HFF-Myc (cell line): Measurements from ENCODE around the gene APPL1.

Experiments used
- DNase-seq: peaks from one replicate; pipeline ENCODE4 v3.0.0-alpha.2; 2011; ENCODE audit warnings: low read depth; ENCODE audit errors: extremely low read depth
- H3K4me3 ChIP-seq: replicated peaks from 2 replicates; pipeline ENCODE4 v1.5.1; 2011; ENCODE audit warnings: low read depth, mild to moderate bottlenecking, control low read depth, low read length
- TF ChIP-seq, protein P1 (sequence below): IDR thresholded peaks from 2 replicates; pipeline ENCODE4 v1.5.1; 2012; ENCODE audit warnings: mild to moderate bottlenecking, low read depth, low read length, control low read depth; ENCODE audit errors: missing control alignments

The APPL1 gene

DNA sequence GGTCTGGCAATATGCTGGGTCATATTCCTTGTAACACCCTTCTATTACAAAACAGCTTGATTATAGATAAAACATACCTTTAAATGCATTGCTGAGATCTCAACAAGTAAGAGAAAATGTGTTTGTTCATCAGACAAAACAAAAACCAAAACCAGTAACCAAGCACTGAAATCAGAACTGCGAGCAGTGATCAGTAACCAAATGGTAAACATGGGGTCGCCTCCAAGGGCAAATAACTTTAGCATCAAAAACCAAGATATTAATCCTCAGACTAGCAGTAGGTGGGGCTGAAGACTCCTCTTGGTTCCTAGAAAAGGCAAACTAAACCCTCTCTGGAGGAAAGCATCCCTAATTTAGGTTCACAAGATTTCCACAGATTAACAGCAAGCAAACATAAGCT lies 21.1 kb upstream of the APPL1 start:
- TF ChIP-seq, protein P1, sequence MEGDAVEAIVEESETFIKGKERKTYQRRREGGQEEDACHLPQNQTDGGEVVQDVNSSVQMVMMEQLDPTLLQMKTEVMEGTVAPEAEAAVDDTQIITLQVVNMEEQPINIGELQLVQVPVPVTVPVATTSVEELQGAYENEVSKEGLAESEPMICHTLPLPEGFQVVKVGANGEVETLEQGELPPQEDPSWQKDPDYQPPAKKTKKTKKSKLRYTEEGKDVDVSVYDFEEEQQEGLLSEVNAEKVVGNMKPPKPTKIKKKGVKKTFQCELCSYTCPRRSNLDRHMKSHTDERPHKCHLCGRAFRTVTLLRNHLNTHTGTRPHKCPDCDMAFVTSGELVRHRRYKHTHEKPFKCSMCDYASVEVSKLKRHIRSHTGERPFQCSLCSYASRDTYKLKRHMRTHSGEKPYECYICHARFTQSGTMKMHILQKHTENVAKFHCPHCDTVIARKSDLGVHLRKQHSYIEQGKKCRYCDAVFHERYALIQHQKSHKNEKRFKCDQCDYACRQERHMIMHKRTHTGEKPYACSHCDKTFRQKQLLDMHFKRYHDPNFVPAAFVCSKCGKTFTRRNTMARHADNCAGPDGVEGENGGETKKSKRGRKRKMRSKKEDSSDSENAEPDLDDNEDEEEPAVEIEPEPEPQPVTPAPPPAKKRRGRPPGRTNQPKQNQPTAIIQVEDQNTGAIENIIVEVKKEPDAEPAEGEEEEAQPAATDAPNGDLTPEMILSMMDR = no peak
- no peak for DNase-seq
- H3K4me3 ChIP-seq = no peak overlapping the region

DNA sequence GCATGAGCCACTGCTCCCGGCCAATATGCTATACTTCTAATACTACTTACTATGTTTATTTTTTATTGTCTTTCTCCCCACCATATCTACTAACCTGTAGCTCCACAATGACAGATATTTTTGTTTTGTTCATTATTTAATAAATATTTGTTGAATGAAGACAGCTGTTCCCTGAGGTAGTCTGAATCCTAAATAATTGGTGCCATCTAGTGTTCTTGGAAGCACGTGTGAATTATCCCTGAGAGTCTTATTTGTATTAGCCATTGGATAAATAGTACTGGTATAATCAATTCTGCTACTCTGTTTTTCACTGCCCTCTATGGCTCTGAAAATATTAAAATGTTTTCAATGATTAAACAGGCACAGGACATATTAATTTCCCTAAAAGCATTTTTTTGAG lies 5.6 kb upstream of the APPL1 start:
- H3K4me3 ChIP-seq = no peak overlapping the region
- TF ChIP-seq, protein P1 = peak; percentile 22
- no peak for DNase-seq

DNA sequence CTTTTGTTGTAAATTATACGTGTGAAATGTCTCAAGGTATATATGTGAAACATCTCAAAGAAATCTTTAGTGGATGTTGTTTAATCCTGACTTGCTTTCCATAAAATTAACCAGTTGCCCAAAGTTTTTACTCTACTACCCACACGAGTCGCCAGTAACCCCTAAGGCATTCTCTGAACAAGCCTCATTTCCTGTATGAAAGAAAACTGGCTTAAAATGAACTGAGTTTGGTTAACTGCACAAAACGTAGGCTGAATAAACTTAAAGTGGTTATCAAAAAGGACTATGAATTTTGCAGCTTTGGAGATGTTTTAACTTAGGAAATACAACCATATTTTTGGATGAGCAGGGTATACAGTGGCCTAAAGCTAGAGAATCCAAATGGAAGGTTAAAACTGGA lies 2.7 kb upstream of the APPL1 start:
- TF ChIP-seq, protein P1 = no peak
- no peak overlapping the region for H3K4me3 ChIP-seq
- no peak for DNase-seq

DNA sequence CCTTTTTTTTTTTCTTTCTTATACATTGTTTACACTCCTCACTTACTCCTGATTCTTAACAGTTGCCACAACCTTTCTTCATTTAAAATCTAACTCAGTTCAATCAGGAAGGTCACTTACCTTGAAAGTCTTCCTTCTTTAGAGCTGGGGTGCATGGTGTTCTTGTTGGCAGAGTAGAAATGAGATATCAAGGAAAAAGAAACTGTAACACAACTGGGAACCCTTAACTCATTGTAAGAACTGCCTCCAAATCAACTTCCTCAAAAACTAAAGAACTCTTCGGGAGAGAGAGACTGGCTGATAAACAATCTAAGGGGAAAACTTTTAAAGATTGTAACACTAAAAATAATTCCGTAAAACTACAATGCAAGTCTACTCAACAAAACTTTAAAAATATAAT lies 1.4 kb upstream of the APPL1 start:
- TF ChIP-seq, protein P1 = no peak
- DNase-seq = no peak
- H3K4me3 ChIP-seq = no peak overlapping the region

DNA sequence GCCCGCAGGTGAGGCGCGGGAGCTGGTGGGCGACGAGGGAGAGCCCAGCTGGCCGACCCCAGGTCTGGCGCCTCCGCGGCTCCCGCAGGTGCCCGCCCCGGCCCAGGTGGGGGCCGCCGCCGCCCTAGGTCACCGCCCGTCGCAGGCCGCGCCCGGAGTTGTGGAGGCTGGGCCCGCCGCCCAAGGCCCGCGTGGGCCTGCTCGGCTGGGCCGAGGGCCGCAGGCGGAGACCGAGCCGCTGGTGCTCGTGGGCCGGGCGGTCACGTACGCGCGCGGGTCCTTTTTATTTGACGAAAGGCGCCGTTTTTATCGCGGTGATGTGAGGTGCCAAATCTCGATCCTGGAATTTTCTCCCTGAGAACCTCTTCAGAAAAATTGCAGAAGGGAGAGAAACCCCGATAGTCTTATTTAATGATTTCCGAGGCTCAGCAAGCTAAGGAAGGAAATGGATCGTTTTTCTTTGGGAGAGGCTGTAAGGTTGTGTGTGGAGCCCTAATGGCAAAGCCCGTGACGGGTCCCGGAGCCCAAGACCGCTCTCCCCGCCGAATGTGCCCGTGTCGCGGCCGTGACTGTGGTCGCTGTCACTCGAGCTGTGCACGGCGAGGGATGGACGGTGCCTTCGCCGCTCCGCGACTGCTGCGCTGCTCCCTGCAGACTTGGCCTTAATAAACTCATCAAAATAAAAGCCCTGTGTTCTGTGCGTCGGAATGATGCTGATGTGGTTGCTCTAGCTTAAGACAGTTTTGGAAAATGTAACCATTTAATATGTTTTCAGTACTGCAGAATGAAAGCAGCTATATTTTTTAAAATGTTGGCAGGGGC lies 612 bp downstream of the APPL1 start:
- TF ChIP-seq, protein P1 = no peak
- no peak for DNase-seq
- peak overlapping the region; percentile 60 for H3K4me3 ChIP-seq

DNA sequence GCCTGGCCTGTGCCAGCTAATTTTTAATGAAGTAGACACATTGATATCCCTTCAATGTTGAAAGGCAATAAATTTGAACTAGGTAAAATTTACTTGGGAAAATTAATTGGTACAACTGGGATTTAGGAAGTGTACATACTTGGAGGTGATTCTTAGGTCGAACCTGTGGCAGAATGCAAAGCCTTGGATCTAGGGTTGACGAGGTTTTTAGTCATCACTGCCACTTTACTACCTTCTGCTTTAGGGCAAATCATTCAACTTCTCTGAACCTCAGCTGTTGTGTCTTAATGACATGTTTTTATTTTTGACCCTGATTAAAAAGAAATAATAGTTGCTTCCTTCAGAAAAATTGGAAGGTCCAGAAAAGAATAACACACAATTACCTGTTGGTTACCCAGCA lies 2.5 kb downstream of the APPL1 start:
- H3K4me3 ChIP-seq = no peak overlapping the region
- no peak for DNase-seq
- TF ChIP-seq, protein P1 = no peak

DNA sequence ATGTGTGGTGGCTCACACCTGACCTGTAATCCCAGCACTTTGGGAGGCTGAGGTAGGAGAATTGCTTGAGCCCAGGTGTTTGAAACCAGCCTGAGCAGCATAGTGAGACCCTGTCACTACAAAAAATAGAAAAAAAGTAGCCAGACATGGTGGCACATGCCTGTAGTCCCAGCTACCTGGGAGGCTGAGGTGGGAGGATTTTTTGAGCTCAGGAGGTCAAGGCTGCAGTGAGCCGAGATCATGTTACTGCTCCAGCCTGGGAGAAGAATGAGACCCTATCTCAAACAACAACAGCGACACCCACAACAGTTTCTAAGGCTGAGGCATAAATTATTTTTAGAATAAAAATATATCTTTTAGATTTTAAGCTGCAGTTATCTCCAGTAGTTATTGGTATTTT lies 6.3 kb downstream of the APPL1 start:
- TF ChIP-seq, protein P1 = no peak
- no peak overlapping the region for H3K4me3 ChIP-seq

More for the DNA sequence above, 6.3 kb downstream of the APPL1 start:
- DNase-seq = no peak
